HG03108 (cell line): Measurements from ENCODE around the gene TRAK2.

ENCODE experiments used
- ATAC-seq: cut with Tn5 transposase; IDR thresholded peaks from one replicate; pipeline ENCODE4 v1.9.1; 2021; ENCODE audit warnings: moderate library complexity; ENCODE audit not compliant: unreplicated experiment

TRAK2 gene

GRCh38 chr2:201362396-201362795 lies 88.9 kb downstream of the TRAK2 start:
- ATAC-seq: no peak

DNA sequence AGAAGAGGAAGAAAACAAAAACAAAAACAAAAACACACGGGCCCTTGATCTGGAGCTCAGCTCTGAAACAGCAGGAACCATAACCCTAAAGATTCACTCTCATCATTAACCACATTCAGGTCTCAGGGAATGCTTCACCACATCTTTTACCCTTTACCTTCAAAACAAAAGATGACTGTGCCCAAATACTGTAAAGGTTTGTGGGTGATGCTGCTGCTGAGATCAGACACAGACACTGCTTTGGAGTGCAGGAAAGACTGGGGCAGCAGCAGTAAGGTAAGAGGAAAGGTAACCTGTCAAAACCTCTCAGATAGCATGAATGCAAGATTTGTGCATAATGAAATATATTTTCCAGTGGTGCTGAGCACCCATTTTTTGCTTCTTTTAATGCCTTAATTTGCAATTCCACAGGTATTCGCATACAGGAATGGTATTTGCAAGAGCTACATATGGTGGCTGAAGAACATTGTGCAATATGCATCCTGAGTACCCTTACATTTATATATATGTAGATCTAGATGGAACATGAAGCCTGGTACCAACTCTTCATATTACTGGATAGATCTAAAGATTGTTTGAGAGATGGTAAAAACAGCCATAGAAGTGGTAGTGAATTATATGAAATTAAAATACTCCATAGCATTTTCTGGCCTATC lies 90.1 kb downstream of the TRAK2 start:
- ATAC-seq: no peak

DNA sequence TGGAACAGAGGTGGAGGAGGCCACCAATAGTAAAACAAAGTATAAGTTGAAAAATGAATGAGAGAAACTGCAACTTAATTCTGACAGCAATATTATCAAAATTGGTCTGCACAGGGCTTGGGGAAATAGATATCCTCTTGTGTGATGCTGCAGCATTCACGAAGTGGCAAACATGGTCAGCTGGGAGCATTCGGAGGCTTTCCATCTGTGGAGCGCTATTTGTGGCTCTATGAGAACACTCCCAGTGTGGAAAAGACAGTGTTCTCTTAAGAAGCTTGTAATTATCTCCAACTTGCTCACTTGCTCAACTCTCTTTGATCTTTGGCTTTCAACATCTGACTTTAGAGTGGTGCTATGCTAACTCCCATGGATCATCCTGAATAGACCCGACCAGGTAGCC lies 91.0 kb downstream of the TRAK2 start:
- ATAC-seq: no peak

GRCh38 chr2:201358684-201359083 lies 92.6 kb downstream of the TRAK2 start:
- ATAC-seq: no peak

DNA sequence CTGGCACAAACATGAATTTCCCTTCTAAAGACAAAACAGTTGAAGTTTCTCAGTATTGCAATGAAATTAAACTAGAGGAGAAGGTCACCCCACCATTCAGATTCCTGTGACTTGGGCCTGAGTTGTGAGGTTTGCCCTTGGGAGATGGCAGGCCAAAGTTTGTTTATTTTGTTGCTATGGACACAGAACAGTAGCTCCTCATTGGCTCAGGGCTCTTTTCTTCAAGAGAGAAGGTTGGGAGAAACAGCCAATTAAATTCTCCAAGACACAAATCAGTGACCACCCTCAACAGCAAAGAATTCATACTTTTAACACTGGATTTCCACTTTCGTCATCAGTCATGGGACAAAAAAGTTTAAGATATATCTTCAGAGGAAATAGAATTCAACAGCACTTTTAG lies 94.0 kb downstream of the TRAK2 start, which contains the start of gene FLACC1:
Gene FLACC1, minus strand, starts transcription at position 125 of the 400 bp plus-strand sequence. CDS start 5,941 bp downstream, outside the sequence.
- no peak for ATAC-seq

- no peak for ATAC-seq
Measured at GRCh38 chr2:201353116-201353515, 98.1 kb downstream of the TRAK2 start.

DNA sequence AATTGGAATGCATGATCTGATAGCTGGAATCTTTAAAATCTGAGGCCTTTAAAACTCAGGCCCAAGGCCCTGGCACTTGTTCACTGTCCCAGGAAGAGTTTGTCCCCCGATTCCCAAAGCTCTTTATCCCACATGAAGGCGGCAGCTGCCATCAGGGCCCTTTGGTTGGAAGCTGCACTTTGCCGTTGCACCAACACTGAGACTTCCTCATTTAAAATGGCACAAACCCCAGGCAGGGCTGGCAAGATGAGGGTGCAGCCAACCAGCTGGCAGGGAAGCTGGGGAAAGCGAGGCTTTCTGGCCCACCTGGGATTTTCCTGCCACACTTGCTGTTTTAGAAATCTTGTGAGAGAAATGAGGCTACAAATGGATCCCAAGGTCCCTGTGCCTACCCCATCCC lies 100.4 kb downstream of the TRAK2 start:
- ATAC-seq: no peak

DNA sequence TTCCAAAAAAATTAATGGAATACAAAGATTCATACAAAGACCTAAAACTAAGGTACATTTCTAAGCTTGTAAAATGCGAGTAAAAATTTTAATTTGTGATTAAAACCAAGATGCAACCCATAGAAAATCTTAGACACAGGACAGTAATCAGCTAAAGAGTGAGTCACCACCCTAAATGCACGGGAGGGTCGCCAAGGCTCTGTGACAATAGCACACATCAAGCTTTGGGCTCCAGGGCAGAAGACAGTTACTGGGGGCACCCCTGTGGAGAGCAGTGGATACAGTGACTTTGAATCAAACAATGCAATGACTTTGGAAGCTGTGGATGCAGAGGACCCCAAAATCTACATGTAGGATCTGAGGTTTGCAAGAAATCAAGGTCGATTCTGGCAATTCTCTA lies 101.7 kb downstream of the TRAK2 start:
- ATAC-seq: no peak

DNA sequence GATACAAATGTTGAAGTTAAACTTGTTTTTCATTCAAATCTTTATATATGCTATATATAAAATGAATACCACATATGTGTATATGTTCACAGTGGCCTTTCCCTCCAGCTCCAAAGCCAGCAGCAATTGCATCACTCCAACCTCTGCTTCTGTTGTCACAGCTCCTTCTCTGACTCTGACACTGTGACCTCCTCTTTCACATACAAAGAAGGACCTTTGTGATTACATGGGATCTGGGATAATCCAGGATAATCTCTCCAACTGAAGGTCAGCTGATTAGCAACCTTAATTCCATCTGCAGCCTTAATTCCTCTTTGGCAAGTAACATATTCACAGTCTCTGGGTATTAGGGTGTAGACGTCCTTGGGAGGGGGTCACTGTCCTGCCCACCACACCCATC lies 102.5 kb downstream of the TRAK2 start:
- no peak for ATAC-seq

GRCh38 chr2:201347138-201347537 lies 104.1 kb downstream of the TRAK2 start:
- ATAC-seq: no peak

GRCh38 chr2:201345625-201346213 lies 105.5 kb downstream of the TRAK2 start:
- ATAC-seq: no peak

- peak; percentile 88 for ATAC-seq
Measured at GRCh38 chr2:201344663-201345366, 106.4 kb downstream of the TRAK2 start.

DNA sequence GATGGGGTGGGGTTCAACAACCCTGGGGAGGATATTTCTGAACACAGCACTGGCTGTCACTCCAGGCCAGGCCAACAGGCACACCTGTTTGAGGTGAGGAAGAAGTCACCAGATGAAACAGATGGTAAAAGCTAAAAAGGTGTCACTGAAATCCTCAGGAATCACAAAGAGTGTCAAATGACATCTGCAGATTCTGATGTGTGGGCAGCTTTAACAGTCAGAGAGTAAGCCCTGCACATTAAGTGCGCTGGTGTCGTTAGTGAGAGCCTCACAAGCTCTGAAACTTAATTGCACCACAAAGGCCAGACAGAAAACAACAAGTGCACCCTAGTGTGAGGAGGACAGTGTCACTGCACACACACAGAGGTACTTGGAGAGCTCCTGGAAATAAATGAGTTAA lies 107.7 kb downstream of the TRAK2 start:
- no peak for ATAC-seq

DNA sequence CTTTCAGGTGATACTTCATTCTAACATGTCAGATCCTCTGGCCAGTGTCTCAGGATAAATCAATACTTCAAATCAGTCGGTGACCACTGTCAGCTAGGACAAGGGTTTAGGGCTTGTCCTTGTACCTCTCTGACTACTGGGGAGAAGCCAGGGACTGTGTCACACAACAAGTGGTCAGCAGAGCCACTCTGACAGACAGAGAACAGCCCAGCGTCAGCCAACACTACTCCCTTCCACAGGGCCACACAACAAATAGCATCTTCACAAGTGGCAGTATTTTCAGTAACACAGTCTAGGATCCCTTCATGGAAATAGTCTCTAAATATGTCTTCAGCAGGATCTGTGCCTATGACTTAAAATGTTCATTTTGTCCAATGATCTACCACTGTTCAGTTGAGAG lies 108.3 kb downstream of the TRAK2 start:
- ATAC-seq: no peak

DNA sequence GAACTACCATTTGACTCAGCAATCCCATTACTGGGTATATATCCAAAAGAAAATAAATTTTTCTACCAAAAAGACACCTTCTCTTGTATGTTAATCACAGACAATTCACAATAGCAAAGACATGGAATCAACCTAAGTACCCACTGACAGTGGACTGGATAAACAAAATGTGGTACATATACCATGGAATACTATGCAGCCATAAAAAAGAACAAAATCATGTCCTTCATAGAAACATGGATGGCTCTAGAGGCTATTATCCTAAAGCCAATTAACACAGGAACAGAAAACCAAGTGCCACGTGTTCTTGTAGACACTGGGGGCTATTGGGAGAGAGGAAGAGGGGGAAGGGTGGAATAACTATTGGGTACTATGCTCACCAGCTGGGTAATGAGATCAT lies 121.8 kb downstream of the TRAK2 start:
- no peak for ATAC-seq

DNA sequence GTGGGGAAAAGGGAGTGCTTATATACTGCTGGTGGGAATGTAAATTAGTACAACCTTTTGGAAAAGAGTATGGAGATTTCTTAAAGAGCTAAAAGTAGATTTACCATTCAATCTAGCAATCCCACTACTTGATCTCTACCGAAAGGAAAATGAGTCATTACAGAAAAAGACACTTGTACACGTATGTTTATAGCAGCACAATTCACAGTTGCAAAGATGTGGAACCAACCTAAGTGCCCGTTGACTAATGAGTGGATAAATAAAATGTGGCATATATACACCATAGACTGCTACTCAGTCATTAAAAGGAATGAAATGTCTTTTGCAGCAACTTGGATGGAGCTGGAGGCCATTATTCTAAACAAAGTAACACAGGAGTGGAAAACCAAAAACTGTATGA lies 123.6 kb downstream of the TRAK2 start:
- no peak for ATAC-seq
